Activated T-cell treated with anti-CD3 and anti-CD28 coated beads for 4 hours (primary cell): ENCODE data around the gene MDFIC.

Source experiments
- DNase-seq: peaks from one replicate; pipeline ENCODE4 v3.0.0-alpha.2; 2020

The MDFIC gene

DNA sequence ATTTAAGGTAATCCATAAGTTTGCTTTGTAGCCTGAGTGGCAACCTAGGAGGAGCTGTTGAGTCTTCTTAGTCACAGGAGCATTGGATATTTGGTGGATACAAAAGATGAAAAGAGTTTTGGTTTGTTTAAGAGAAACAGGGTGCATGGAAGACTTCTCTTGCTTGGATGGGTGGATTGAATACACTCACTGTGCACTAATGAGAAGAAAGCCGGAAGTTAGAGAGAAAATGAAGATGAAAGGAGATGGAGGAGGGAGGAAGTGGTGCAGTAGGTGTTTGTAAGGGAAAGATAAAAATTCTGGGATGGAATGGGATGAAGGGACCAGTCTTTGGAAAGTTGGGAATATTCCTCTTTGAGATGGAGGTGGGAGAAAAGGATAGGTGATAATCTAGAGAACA lies 7.7 kb downstream of the MDFIC start:
- no peak for DNase-seq

DNA sequence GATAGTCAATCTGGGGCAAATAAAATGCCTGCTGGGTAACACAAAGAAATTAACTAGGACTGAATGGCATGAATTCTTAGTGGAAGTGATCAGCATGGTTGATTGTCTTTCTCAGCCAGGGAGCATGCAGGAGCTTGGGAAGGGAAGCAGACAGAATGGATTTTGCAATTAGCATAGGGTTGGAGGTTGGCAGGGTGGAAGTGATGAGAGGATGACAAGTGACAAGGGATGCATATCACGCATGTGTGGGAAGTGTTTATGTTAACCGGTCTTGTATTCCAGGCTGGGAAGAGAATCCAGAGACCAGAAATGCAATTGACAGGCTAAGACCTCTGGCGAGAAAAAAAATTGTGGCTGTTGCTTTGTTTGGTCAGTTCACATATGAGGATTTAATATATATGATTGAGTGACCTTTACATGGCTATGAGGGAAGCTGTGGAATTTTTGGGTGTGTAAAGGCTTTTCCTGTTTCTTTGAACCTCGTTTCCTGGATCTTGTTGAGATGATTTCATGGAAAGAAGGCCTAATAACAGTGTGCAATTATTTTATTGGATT lies 8.3 kb downstream of the MDFIC start:
- DNase-seq, result no peak

DNA sequence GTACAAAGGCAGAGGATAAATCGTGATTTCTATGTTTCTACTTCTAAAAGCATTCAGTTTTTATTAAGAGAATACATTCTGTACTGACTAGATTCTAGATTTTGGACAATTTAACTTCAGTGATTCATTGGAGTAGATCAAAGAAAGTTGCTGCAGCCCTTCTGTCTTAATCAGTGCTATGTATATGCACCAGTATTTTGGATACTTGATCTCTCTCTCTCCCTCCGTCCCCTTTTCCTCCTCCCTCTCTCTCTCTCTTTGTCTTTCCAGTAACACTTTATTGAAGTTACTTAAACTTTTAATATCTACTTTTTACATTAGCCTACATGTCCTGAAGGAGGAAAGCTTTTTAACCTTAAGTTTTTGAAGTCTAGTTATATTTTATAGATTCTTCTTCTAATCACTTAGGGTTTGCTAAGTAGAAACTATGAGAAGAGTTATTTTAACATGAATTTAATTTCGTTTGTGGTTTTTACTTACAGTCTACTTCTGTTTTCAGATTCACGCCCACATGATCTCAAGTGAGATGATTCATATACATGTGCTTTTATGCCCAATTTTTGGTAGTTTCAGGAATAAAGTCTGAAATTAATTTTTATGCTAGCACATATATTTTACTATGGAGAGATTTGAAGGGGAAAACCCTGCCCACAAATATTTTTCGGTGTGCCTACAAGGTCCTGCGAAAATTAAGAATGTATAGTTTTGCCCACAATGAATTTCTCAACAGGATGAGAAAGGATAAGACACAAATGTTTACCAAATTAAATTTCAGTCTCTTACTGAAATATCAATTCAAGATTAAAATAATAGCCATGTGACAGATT lies 9.1 kb downstream of the MDFIC start:
- no peak for DNase-seq

- DNase-seq, result no peak
Observed at GRCh38 chr7:114931656-114932011, 9.7 kb downstream of the MDFIC start.

DNA sequence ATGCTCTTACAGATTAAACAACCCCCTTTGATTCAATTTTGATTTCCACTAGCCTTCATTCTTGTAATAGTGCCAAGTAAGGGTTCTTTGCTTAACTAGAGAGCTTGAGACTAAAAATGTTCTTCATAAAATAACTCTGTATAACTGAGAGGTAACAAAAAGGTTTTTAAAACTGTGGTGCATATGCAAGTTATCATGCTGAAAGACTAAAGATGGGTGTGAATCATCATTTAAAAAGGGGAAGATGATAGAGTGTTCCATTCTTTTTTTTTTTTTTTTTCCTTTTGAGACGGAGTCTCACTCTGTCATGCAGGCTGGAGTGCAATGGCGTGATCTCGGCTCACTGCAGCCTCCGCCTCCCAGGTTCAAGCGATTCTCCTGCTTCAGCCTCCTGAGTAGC lies 11.1 kb downstream of the MDFIC start:
- no peak for DNase-seq

DNA sequence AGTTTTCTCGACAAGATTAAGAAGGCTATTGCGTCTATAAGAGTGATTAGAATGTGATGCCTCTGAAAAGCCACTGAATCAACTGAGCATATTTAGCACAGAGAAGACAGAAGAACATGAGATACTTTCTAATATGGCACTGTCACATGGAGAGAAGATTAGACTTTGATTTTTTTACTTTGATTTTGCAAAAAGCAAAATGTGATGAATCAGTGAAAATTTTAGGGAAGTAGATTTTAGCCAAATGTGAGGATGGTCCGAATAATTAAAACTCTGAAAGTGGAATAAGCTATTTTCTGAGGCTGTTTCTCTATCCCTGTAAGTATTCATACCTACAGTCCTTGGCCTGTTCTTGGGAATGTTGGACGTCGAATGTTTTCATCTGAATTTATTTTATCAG lies 11.8 kb downstream of the MDFIC start:
- no peak for DNase-seq

- no peak for DNase-seq
Observed at GRCh38 chr7:114934086-114934485, 12.2 kb downstream of the MDFIC start.

GRCh38 chr7:114934713-114935112 lies 12.8 kb downstream of the MDFIC start:
- no peak for DNase-seq

GRCh38 chr7:114936471-114936870 lies 14.6 kb downstream of the MDFIC start:
- no peak for DNase-seq

- no peak for DNase-seq
Observed at GRCh38 chr7:114937446-114937845, 15.6 kb downstream of the MDFIC start.

DNA sequence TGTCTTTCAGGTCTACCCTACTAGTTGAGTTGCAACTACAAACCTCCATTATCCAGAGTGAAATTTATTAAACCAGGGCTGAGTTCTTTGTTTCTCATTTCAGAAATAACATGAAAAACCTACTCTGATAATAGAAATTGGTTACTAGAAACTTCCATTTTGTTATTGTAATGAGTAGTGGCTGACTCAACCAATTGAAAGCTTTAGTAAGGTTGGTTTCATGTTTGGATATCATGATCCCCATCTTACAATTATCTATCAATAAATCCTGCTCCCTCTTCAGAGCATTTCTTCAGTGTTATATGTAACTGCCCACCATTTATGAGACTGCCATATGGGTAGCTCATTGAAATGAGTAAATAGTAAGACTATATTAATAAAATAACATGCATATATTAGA lies 16.9 kb downstream of the MDFIC start:
- no peak for DNase-seq

GRCh38 chr7:114939484-114940097 lies 17.7 kb downstream of the MDFIC start:
- DNase-seq, result no peak

DNA sequence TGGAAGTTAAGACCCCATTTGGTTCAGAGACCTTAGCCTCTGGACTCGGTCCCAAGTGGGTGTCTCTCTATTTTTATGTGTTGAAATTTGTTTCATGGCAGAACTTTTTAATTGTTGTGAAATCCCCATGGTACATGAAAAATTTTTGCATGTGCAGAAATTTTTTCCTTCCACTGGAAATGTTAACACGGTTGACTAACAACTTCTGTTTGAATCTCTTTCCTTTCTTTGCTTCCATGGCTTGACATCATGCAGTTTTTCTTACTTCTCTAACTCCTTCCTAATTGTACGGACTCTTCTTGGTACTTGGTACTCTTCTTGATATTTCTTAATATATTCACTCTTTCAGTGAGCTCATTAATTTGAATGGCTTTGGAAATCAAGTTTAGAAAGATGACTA lies 18.3 kb downstream of the MDFIC start:
- DNase-seq, result no peak

DNA sequence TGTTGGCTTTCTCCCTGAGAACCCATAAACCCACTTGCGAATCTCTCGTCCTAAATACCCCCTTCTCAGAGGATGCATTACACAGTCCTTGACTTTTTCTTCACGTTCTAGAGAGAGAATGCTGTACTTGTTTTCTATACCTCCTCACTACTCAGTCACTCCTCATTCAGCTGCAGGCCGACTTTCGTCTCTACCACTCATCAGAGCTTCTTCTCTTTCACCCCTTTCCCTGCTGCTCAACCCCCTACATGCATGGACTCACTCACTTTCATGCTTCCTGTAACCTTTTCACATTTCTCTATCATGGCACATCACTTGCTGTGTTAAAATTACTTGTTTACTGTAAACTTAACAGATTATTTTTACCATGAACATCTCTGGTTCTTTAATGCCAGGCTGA lies 19.8 kb downstream of the MDFIC start:
- DNase-seq, result no peak

GRCh38 chr7:114942446-114943175 lies 20.7 kb downstream of the MDFIC start:
- no peak for DNase-seq

GRCh38 chr7:114943530-114943929 lies 21.6 kb downstream of the MDFIC start:
- DNase-seq, result no peak

DNA sequence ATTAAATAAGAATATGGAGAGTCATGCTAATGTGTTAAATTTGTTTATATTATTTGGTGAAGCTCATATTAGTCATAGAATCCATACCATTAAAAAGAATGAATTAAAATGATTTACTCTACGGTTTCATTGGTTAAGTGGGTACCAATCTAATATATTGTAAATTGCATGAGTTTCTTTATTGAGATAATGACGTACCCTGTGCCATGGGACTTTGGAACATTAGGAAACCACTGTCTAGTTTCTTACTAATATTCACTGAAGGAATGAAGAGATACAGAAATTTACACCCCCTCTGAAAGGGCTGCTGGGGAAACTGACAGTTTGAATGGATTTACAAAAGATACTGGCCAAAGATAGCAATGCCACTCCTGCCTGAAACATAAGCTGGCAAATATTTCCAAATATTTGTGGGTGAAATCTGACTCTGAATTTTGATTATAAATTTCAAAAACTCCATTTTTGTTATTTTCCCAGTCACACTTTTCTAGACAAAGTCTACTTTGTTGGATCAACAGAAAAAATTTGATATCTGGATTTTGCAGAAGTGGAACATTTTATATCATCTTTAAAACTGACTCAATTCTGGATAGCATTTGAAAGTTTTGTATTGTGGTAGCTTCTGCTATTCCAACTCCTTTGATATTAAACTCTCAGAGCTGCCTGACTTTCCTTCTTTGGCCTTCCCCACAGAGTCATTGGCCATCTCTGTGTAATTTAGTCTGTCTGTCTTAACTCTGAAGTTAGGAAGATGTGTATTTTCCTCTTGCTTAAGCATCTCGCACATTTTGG lies 22.3 kb downstream of the MDFIC start:
- DNase-seq, result no peak

DNA sequence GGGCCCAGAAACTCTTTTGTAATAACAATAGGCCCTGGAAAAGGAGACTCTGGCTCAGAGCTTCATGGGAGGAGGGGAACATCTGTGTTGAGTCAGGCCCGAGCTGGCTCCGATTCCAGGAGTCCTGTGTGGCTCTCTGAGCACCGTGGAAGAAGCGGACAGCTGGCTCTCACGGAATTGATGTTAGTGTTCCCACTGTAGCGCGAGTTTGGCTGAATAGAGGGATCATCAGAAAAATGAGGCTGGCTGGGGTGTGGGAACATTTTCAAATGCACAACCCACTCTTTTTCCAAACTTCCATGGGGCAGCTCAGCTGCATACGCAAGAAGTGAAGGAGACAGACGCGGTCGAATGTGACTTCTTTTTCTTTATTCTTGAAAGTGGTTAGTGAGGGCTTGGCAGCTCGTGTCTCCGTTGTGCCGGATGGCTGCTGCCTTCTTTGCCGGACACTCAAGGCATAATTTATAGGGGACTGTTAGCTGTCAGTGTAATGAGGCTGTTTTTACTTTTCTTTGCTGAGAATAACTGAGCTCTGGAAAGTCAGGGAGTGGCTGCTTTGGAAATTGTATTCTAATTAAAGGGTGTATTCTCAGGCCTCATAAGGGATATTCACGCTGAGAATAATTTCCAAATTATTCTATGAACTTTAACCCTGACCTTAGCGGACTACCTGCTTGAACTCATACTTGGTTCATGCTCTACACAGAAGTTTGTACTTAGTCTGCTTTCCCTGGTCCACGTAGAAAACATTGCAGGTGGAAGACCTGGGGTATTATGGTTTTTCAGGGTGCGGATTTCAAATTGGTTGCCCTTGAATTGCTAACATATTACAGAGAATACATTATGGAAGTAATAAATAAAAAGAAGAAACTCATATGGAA lies 23.1 kb downstream of the MDFIC start:
- no peak for DNase-seq

GRCh38 chr7:114949231-114949630 lies 27.3 kb downstream of the MDFIC start:
- no peak for DNase-seq

DNA sequence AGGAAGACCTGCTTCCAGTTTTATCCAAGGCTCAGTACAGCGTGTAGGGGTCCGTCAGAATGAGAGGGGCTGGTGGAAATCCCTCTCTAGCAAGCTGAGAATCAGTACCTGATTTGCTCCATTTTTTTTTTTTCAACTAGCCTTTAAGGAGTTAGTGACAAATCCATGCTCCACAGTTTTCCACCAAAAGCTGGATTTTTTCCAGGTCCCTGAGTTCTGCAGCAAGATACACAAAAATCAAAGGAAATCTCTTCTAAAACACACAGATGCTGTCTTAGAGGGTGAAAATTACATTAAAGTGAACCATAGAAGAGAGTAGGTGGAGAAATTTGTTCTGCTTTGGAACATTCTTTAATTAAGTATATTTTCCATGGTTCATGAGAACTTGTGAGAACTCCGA lies 30.4 kb downstream of the MDFIC start:
- DNase-seq, result no peak

DNA sequence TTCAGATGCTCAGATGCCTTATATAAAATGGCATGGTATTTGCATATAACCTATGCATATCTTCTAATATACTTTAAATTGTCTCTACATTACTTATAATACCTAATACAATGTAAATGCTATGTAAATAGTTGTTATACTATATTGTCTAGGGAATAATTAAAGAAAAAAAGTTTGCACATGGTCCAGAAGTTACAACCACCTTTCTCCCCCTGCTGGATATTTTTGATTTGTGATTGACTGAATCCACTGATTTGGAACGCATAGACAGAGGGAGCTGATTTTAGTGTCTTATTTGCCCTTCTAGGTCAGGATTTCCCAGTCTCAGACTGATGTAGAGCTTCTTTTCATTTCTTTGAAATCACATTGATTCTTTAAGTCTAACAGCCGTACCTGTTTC lies 31.8 kb downstream of the MDFIC start:
- DNase-seq, result no peak

DNA sequence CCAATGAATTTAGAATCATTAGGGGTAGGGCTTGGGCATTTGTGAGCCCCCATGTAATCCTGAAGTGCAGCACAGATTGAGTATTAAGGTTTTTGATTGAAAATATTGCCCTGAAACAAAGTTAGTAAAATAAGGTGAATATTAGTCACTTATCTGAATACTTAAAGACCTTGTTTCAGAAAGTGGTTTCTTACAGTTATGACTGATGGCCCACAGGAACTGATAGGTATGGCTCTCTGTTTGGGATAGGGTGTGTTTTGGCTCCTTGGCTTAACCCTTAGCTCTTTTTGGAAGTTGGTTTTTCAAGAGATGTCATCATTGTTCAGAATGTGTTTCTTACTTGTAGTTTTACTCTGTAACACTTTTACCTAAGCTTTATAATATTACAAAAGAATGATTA lies 34.8 kb downstream of the MDFIC start:
- no peak for DNase-seq
